ENCODE results near the gene H2AZ2.
"Not testable (repeated sequence)": the region's sequence is repeated elsewhere in the genome, so short reads cannot be mapped to it uniquely, and the experiment has no call there.

H2AZ2 gene

DNA sequence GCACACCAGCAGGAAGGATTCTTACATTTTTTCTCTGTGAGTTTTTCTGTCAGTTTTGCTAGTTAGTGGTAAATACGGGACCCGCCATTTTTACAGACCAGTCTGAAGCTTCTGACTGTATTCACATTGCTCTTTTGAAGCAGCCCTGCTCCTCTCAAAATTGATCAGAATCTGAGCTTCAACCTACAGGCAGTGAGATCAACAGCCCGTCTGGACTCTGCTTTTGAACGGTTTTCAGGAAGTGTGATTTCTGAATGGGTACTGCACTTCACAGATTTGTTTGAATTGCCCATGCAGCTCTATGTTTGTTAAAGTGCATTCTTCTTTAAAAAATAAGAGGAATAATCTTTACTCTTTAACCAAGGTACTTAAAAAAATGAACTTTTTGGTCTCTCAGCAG is 28.5 kb upstream of the H2AZ2 start:
- H3K27me3 ChIP-seq (replicated peaks; ENCODE audit: insufficient read depth, low read length): no peaks in the 10 kb centered on the region
- H3K27ac ChIP-seq (ENCODE audit: low read length): no peak overlapping the region
- peaks cover 20% of the 10 kb centered on the region for H3K79me2 ChIP-seq (ENCODE audit: low read length)
- no peak overlapping the region for H3K4me3 ChIP-seq (ENCODE audit: low read length)
- no peak overlapping the region for H3K4me2 ChIP-seq (ENCODE audit: low read depth, low read length)
- H3F3A ChIP-seq (ENCODE audit: insufficient read depth, low read length): 0 out of 2 replicates have a peak, but pooled peaks cover under 1% of the 10 kb centered on the region
- H2AFZ ChIP-seq (ENCODE audit: low read length): no peak overlapping the region
- H3K36me3 ChIP-seq (replicated peaks; ENCODE audit: insufficient read depth, low read length): no peaks in the 10 kb centered on the region
- no peak for DNase-seq
- TF ChIP-seq EZH2 (optimal IDR thresholded peaks at IDR 0.05; ENCODE audit: low read depth, low read length) (no peak), EZH2phosphoT487 (IDR thresholded peaks at IDR 0.05; ENCODE audit: low read length) (no peak)
- TF ChIP-seq, protein P1, sequence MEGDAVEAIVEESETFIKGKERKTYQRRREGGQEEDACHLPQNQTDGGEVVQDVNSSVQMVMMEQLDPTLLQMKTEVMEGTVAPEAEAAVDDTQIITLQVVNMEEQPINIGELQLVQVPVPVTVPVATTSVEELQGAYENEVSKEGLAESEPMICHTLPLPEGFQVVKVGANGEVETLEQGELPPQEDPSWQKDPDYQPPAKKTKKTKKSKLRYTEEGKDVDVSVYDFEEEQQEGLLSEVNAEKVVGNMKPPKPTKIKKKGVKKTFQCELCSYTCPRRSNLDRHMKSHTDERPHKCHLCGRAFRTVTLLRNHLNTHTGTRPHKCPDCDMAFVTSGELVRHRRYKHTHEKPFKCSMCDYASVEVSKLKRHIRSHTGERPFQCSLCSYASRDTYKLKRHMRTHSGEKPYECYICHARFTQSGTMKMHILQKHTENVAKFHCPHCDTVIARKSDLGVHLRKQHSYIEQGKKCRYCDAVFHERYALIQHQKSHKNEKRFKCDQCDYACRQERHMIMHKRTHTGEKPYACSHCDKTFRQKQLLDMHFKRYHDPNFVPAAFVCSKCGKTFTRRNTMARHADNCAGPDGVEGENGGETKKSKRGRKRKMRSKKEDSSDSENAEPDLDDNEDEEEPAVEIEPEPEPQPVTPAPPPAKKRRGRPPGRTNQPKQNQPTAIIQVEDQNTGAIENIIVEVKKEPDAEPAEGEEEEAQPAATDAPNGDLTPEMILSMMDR (IDR thresholded peaks at IDR 0.05; ENCODE audit: low read length): no peak
- peaks cover 6% of the 10 kb centered on the region for H3K4me1 ChIP-seq (ENCODE audit: low read length)
- H3K9me2 ChIP-seq (replicated peaks; ENCODE audit: insufficient read depth, low read length): no peaks in the 10 kb centered on the region
- no peak overlapping the region for H3K9ac ChIP-seq (ENCODE audit: low read length)
- 0 out of 2 replicates have a peak, but pooled peaks cover 4% of the 10 kb centered on the region for H4K20me1 ChIP-seq (ENCODE audit: insufficient read depth, low read length)
- H3K9me3 ChIP-seq (replicated peaks; ENCODE audit: insufficient read depth, low read length): no peaks in the 10 kb centered on the region

DNA sequence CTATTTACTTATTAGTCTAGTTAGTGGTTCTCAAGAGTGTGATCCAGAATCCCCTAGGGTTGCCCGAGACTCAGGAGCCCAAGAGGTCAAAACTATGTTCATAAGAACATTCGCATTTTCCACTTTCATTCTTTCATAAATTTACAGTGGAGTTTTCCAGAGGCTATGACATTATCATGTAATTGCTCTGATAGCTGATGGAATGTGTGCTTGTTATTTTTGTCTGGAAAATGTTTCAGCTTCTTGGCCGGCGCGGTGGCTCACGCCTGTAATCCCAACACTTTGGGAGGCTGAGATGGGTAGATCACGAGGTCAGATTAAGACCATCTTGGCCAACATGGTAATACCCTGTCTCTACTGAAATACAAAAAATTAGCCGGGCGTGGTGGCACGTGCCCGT is 27.4 kb upstream of the H2AZ2 start:
- Histone ChIP-seq H3F3A (ENCODE audit: insufficient read depth, low read length) (no peaks in the 10 kb centered on the region), H3K36me3 (replicated peaks; ENCODE audit: insufficient read depth, low read length) (no peaks in the 10 kb centered on the region), H3K79me2 (ENCODE audit: low read length) (peaks cover 8% of the 10 kb centered on the region), H3K4me1 (ENCODE audit: low read length) (no peaks in the 10 kb centered on the region), H3K4me3 (ENCODE audit: low read length) (no peak overlapping the region), H4K20me1 (ENCODE audit: insufficient read depth, low read length) (no peaks in the 10 kb centered on the region), H3K9me3 (replicated peaks; ENCODE audit: insufficient read depth, low read length) (no peaks in the 10 kb centered on the region), H3K9me2 (replicated peaks; ENCODE audit: insufficient read depth, low read length) (no peaks in the 10 kb centered on the region), H3K27me3 (replicated peaks; ENCODE audit: insufficient read depth, low read length) (no peaks in the 10 kb centered on the region), H3K27ac (ENCODE audit: low read length) (no peak overlapping the region), H2AFZ (ENCODE audit: low read length) (no peak overlapping the region), H3K4me2 (ENCODE audit: low read depth, low read length) (no peak overlapping the region), H3K9ac (ENCODE audit: low read length) (no peak overlapping the region)
- TF ChIP-seq EZH2 (optimal IDR thresholded peaks at IDR 0.05; ENCODE audit: low read depth, low read length) (no peak), EZH2phosphoT487 (IDR thresholded peaks at IDR 0.05; ENCODE audit: low read length) (no peak)
- TF ChIP-seq, protein P1 (IDR thresholded peaks at IDR 0.05; ENCODE audit: low read length): no peak
- DNase-seq: no peak

DNA sequence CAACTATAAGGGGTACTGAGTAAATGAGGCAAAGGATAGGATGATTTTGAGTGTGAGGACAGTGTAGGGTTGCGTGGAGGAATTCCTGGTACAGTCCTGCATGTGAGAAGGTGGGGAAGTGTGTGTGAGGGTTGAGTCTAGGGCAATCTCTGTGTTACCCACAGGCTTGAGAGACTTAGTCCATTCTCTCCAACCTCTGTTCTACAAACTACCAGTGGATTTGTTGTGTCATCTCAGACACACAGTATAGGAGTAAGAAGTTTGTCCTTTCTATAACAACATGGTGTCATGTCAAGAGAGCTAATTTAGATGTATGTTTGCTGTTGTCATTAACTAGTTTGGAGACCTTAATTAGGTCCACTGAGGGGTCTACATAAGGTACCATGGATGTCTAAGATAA is 24.9 kb upstream of the H2AZ2 start:
- H3K9ac ChIP-seq (ENCODE audit: low read length): no peak overlapping the region
- no peaks in the 10 kb centered on the region for H3K9me2 ChIP-seq (replicated peaks; ENCODE audit: insufficient read depth, low read length)
- H3K9me3 ChIP-seq (replicated peaks; ENCODE audit: insufficient read depth, low read length): no peaks in the 10 kb centered on the region
- no peaks in the 10 kb centered on the region for H3K4me1 ChIP-seq (ENCODE audit: low read length)
- no peaks in the 10 kb centered on the region for H3K79me2 ChIP-seq (ENCODE audit: low read length)
- no peaks in the 10 kb centered on the region for H4K20me1 ChIP-seq (ENCODE audit: insufficient read depth, low read length)
- H3F3A ChIP-seq (ENCODE audit: insufficient read depth, low read length): no peaks in the 10 kb centered on the region
- H3K27ac ChIP-seq (ENCODE audit: low read length): no peak overlapping the region
- H3K4me3 ChIP-seq (ENCODE audit: low read length): no peak overlapping the region
- TF ChIP-seq EZH2phosphoT487 (IDR thresholded peaks at IDR 0.05; ENCODE audit: low read length) (no peak), EZH2 (optimal IDR thresholded peaks at IDR 0.05; ENCODE audit: low read depth, low read length) (no peak)
- TF ChIP-seq, protein P1 (IDR thresholded peaks at IDR 0.05; ENCODE audit: low read length): no peak
- H3K36me3 ChIP-seq (replicated peaks; ENCODE audit: insufficient read depth, low read length): no peaks in the 10 kb centered on the region
- no peak overlapping the region for H2AFZ ChIP-seq (ENCODE audit: low read length)
- no peaks in the 10 kb centered on the region for H3K27me3 ChIP-seq (replicated peaks; ENCODE audit: insufficient read depth, low read length)
- no peak for DNase-seq
- H3K4me2 ChIP-seq (ENCODE audit: low read depth, low read length): no peak overlapping the region

DNA sequence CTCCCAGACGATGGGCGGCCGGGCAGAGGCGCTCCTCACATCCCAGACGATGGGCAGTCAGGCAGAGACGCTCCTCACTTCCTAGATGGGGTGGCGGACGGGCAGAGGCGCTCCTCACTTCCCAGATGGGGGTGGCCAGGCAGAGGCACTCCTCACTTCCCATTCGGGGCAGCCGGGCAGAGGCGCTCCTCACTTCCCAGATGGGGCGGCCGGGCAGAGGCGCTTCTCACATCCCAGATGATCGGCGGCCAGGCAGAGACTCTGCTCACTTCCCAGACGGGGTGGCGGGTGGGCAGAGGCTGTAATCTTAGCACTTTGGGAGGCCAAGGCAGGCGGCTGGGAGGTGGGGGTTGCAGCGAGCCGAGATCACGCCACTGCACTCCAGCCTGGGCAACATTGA is 24.0 kb upstream of the H2AZ2 start:
- H3F3A ChIP-seq (ENCODE audit: insufficient read depth, low read length); H3K27ac ChIP-seq (ENCODE audit: low read length); H2AFZ ChIP-seq (ENCODE audit: low read length); H3K79me2 ChIP-seq (ENCODE audit: low read length); DNase-seq; H3K9ac ChIP-seq (ENCODE audit: low read length); H3K36me3 ChIP-seq (replicated peaks; ENCODE audit: insufficient read depth, low read length); H3K4me2 ChIP-seq (ENCODE audit: low read depth, low read length); H3K9me2 ChIP-seq (replicated peaks; ENCODE audit: insufficient read depth, low read length); H3K9me3 ChIP-seq (replicated peaks; ENCODE audit: insufficient read depth, low read length); H4K20me1 ChIP-seq (ENCODE audit: insufficient read depth, low read length); H3K4me1 ChIP-seq (ENCODE audit: low read length); H3K27me3 ChIP-seq (replicated peaks; ENCODE audit: insufficient read depth, low read length); H3K4me3 ChIP-seq (ENCODE audit: low read length): not testable (repeated sequence)

DNA sequence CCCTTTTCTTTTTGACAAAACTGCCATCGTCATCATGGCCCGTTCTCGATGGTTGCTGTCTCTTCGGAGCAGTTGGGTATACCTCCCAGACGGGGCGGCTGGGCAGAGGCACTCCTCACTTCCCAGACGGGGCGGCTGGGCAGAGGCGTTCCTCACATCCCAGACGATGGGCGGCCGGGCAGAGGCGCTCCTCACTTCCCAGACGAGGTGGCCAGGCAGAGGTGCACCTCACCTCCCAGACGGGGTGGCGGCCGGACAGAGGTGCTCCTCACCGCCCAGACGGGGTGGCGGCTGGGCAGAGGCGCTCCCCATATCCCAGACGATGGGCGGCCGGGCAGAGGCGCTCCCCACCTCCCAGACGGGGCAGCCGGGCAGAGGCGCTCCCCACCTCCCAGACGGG is 22.9 kb upstream of the H2AZ2 start:
- H3K9me3 ChIP-seq (replicated peaks; ENCODE audit: insufficient read depth, low read length); H4K20me1 ChIP-seq (ENCODE audit: insufficient read depth, low read length); H3F3A ChIP-seq (ENCODE audit: insufficient read depth, low read length); H3K79me2 ChIP-seq (ENCODE audit: low read length); H3K27ac ChIP-seq (ENCODE audit: low read length); DNase-seq; H3K36me3 ChIP-seq (replicated peaks; ENCODE audit: insufficient read depth, low read length); H3K4me1 ChIP-seq (ENCODE audit: low read length); H3K4me3 ChIP-seq (ENCODE audit: low read length); H3K27me3 ChIP-seq (replicated peaks; ENCODE audit: insufficient read depth, low read length); H3K9ac ChIP-seq (ENCODE audit: low read length); H3K9me2 ChIP-seq (replicated peaks; ENCODE audit: insufficient read depth, low read length); H2AFZ ChIP-seq (ENCODE audit: low read length); H3K4me2 ChIP-seq (ENCODE audit: low read depth, low read length): not testable (repeated sequence)

DNA sequence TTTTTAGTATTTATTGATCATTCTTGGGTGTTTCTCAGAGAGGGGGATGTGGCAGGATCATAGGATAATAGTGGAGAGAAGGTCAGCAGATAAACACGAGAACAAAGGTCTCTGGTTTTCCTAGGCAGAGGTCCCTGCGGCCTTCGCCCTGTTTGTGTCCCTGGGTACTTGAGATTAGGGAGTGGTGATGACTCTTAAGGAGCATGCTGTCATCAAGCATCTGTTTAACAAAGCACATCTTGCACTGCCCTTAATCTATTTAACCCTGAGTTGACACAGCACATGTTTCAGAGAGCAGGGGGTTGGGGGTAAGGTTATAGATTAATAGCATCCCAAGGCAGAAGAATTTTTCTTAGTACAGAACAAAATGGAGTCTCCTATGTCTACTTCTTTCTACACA is 22.4 kb upstream of the H2AZ2 start:
- H3K4me3 ChIP-seq (ENCODE audit: low read length); H2AFZ ChIP-seq (ENCODE audit: low read length); H3K27ac ChIP-seq (ENCODE audit: low read length); H3K36me3 ChIP-seq (replicated peaks; ENCODE audit: insufficient read depth, low read length); H4K20me1 ChIP-seq (ENCODE audit: insufficient read depth, low read length); H3K27me3 ChIP-seq (replicated peaks; ENCODE audit: insufficient read depth, low read length); H3K9ac ChIP-seq (ENCODE audit: low read length); H3F3A ChIP-seq (ENCODE audit: insufficient read depth, low read length); H3K4me2 ChIP-seq (ENCODE audit: low read depth, low read length); DNase-seq; H3K9me3 ChIP-seq (replicated peaks; ENCODE audit: insufficient read depth, low read length); H3K9me2 ChIP-seq (replicated peaks; ENCODE audit: insufficient read depth, low read length); H3K4me1 ChIP-seq (ENCODE audit: low read length); H3K79me2 ChIP-seq (ENCODE audit: low read length): not testable (repeated sequence)
